Suppressor macrophage treated with lipopolysaccharide for 1 hour (primary cell): Measurements from ENCODE around the gene MAMDC4.
"Not testable (repeated sequence)": the region's sequence is repeated elsewhere in the genome, so short reads cannot be mapped to it uniquely, and the experiment has no call there.

Experiments used
- DNase-seq, 3 donors: peaks; one replicate each; pipeline ENCODE4 v3.0.0-alpha.2; 2020 to 2022

The MAMDC4 gene

GRCh38 chr9:136862849-136863622 is 10.9 kb downstream of the MAMDC4 start:
- DNase-seq: no peak

GRCh38 chr9:136863623-136864273 is 11.6 kb downstream of the MAMDC4 start:
- no peak for DNase-seq

- no peak for DNase-seq
Observed at GRCh38 chr9:136865041-136865767, 13.1 kb downstream of the MAMDC4 start.

GRCh38 chr9:136865768-136866103 is 13.6 kb downstream of the MAMDC4 start:
- DNase-seq: peak in 1 of 3 donors; percentile 24

- DNase-seq: not testable (repeated sequence)
Observed at GRCh38 chr9:136866898-136867421, 14.8 kb downstream of the MAMDC4 start.

- no peak for DNase-seq
Observed at GRCh38 chr9:136867480-136867879, 15.3 kb downstream of the MAMDC4 start.

- DNase-seq: no peak
Observed at GRCh38 chr9:136867917-136868316, 15.8 kb downstream of the MAMDC4 start.

GRCh38 chr9:136868644-136869043 is 16.5 kb downstream of the MAMDC4 start:
- DNase-seq: no peak

- not testable (repeated sequence) for DNase-seq
Observed at GRCh38 chr9:136869611-136870010, 17.5 kb downstream of the MAMDC4 start.

- no peak for DNase-seq
Observed at GRCh38 chr9:136875155-136875554, 23.0 kb downstream of the MAMDC4 start.

GRCh38 chr9:136876476-136876875 is 24.3 kb downstream of the MAMDC4 start:
- no peak for DNase-seq

- DNase-seq: peak in 1 of 3 donors; percentile 15
Observed at GRCh38 chr9:136880651-136881050, 28.5 kb downstream of the MAMDC4 start.

GRCh38 chr9:136881691-136882108 is 29.6 kb downstream of the MAMDC4 start:
- peak; percentile 44 to 84 (median 84) for DNase-seq

GRCh38 chr9:136882109-136882946 is 30.2 kb downstream of the MAMDC4 start:
- DNase-seq: peak; percentile 96 to 97 (median 97)

GRCh38 chr9:136882947-136883283 is 30.8 kb downstream of the MAMDC4 start:
- not testable (repeated sequence) for DNase-seq

- DNase-seq: not testable (repeated sequence)
Observed at GRCh38 chr9:136883670-136884069, 31.5 kb downstream of the MAMDC4 start.

- DNase-seq: peak; percentile 99
Observed at GRCh38 chr9:136885950-136886578, 33.9 kb downstream of the MAMDC4 start, which contains the start of gene TRAF2. Gene TRAF2, plus strand, starts transcription at chr9:136886516. Its CDS starts 12,225 bp downstream, at chr9:136898741.

- peak; percentile 74 to 93 (median 85) for DNase-seq
Observed at GRCh38 chr9:136886610-136887597, 34.8 kb downstream of the MAMDC4 start.

GRCh38 chr9:136888454-136888853 is 36.3 kb downstream of the MAMDC4 start:
- no peak for DNase-seq

GRCh38 chr9:136889858-136890257 is 37.7 kb downstream of the MAMDC4 start:
- no peak for DNase-seq

- DNase-seq: no peak
Observed at GRCh38 chr9:136890661-136891060, 38.5 kb downstream of the MAMDC4 start.
